ENCODE data around the gene LRRC1.

The LRRC1 gene

DNA sequence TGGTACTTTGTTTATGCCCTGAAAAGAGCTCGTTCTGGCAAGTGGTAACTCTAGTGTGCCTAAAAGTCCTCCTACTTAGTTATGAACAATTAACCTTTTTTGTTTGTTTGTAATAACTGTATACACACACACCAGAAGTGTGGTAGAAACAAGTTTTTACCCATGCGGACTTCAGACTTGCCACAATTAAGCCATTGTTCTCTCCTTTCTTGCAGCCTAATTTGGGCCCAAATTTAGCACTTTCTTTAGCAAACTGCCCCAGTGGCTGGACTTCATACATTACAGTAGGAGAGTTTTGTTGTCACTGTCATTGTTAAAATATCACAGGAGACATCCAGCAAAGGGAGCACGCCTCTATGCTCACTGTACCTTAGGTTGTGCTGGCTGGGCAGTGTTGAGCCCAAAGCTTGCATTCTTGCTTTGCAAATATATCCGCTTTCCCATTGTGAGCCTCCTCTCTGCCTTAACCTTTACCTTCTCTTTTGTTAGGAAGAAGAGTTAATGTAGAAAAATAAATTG lies 53.0 kb downstream of the LRRC1 start:
- in situ Hi-C loops (cut with HindIII; ENCODE audit: low sequenced_read_pairs), result no loop called here
- TF ChIP-seq, protein P1, sequence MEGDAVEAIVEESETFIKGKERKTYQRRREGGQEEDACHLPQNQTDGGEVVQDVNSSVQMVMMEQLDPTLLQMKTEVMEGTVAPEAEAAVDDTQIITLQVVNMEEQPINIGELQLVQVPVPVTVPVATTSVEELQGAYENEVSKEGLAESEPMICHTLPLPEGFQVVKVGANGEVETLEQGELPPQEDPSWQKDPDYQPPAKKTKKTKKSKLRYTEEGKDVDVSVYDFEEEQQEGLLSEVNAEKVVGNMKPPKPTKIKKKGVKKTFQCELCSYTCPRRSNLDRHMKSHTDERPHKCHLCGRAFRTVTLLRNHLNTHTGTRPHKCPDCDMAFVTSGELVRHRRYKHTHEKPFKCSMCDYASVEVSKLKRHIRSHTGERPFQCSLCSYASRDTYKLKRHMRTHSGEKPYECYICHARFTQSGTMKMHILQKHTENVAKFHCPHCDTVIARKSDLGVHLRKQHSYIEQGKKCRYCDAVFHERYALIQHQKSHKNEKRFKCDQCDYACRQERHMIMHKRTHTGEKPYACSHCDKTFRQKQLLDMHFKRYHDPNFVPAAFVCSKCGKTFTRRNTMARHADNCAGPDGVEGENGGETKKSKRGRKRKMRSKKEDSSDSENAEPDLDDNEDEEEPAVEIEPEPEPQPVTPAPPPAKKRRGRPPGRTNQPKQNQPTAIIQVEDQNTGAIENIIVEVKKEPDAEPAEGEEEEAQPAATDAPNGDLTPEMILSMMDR (IDR thresholded peaks at IDR 0.05; ENCODE audit: low read depth, low read length), result no peak
- DNase-seq (ENCODE audit: low read depth, low spot score), result no peak
- H3K4me3 ChIP-seq (ENCODE audit: low read depth, low read length), result no peak overlapping the region

GRCh38 chr6:53850527-53850926 lies 55.7 kb downstream of the LRRC1 start:
- in situ Hi-C loops (cut with HindIII; ENCODE audit: low sequenced_read_pairs), result no loop called here
- H3K4me3 ChIP-seq (ENCODE audit: low read depth, low read length), result no peak overlapping the region
- TF ChIP-seq, protein P1 (IDR thresholded peaks at IDR 0.05; ENCODE audit: low read depth, low read length), result no peak
- DNase-seq (ENCODE audit: low read depth, low spot score), result no peak

DNA sequence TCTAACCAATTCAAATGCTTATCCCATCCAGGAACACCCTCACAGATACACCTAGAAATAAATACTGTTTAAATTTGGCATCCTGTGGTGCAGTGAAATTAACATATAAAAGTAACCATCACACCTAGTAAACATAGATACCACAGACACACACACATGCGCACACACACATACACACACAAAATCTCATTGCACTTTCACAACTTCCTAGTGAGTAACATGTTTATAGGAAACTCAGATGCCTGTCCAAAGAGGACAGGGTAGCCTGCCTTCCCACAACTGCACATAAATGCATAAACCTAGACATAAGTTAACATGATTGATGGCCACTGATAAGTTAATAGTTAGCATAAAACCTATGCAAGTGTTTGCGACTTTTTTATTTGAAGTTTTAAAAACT lies 56.8 kb downstream of the LRRC1 start:
- TF ChIP-seq, protein P1 (IDR thresholded peaks at IDR 0.05; ENCODE audit: low read depth, low read length), result no peak
- DNase-seq (ENCODE audit: low read depth, low spot score), result no peak
- no peak overlapping the region for H3K4me3 ChIP-seq (ENCODE audit: low read depth, low read length)
- in situ Hi-C loops (cut with HindIII; ENCODE audit: low sequenced_read_pairs), result no loop called here

- in situ Hi-C loops (cut with HindIII; ENCODE audit: low sequenced_read_pairs), result no loop called here
- no peak for DNase-seq (ENCODE audit: low read depth, low spot score)
- TF ChIP-seq, protein P1 (IDR thresholded peaks at IDR 0.05; ENCODE audit: low read depth, low read length), result no peak
- no peak overlapping the region for H3K4me3 ChIP-seq (ENCODE audit: low read depth, low read length)
Observed at GRCh38 chr6:53852805-53853204, 58.0 kb downstream of the LRRC1 start.

- in situ Hi-C loops (cut with HindIII; ENCODE audit: low sequenced_read_pairs), result no loop called here
- DNase-seq (ENCODE audit: low read depth, low spot score), result no peak
- no peak overlapping the region for H3K4me3 ChIP-seq (ENCODE audit: low read depth, low read length)
- TF ChIP-seq, protein P1 (IDR thresholded peaks at IDR 0.05; ENCODE audit: low read depth, low read length), result no peak
Observed at GRCh38 chr6:53854843-53855567, 60.2 kb downstream of the LRRC1 start.

- in situ Hi-C loops (cut with HindIII; ENCODE audit: low sequenced_read_pairs), result no loop called here
- H3K4me3 ChIP-seq (ENCODE audit: low read depth, low read length), result no peak overlapping the region
- TF ChIP-seq, protein P1 (IDR thresholded peaks at IDR 0.05; ENCODE audit: low read depth, low read length), result no peak
Observed at GRCh38 chr6:53855940-53856339, 61.1 kb downstream of the LRRC1 start.

More at GRCh38 chr6:53855940-53856339, 61.1 kb downstream of the LRRC1 start:
- no peak for DNase-seq (ENCODE audit: low read depth, low spot score)

All from astrocyte of the spinal cord (primary cell).